NOMO-1 (cell line): ENCODE results near the gene ST3GAL4.

Source experiments
- DNase-seq, 2 experiments: peaks; one replicate each; lab custom pipeline; 2025; ENCODE audit not compliant: unreplicated experiment in 2 of 2; lab: John Stamatoyannopoulos, UW

ST3GAL4 gene

GRCh38 chr11:126440276-126440675 is 84.8 kb downstream of the ST3GAL4 start:
- no peak for DNase-seq

GRCh38 chr11:126440792-126441514 is 85.5 kb downstream of the ST3GAL4 start:
- DNase-seq = peak; percentile 52 to 64

- no peak for DNase-seq
Measured at GRCh38 chr11:126443120-126443519, 87.6 kb downstream of the ST3GAL4 start.

DNA sequence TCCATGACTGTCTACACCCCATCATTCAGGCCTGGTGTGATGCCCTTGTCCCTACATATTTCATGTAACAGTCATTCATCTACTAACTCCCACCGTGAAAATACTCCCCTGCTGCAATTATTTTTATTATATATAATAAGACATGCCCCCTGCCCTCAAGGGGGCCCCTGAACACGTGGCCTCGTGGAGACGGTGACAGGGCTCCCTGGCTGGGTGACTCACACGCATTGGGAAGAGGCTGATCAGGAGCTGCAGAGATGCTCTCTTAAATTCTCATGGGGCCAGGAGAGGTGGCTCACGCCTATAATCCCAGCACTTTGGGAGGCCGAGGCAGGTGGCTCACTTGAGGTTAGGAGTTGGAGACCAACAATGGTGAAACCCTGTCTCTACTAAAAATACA is 88.6 kb downstream of the ST3GAL4 start:
- no peak for DNase-seq

- DNase-seq = no peak
Measured at GRCh38 chr11:126446581-126446980, 91.1 kb downstream of the ST3GAL4 start.

- DNase-seq = no peak
Measured at GRCh38 chr11:126450198-126450597, 94.7 kb downstream of the ST3GAL4 start.

DNA sequence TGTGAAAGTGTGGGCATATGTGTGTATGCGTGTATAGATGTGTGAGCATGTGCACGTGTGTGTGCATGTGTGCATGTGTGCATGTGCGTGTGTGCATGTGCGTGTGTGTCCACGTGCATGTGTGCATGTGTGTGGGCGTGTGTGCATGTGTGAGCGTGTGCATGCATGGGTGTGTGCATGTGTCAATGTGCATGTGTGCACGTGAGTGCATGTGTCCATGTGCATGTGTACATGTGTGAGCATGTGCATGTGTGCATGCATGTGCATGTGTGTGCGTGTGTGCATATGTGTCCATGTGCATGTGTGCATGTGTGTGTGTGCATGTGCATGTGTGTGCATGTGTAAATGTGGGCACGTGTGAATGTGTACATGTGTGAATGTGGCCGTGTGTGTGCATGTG is 95.3 kb downstream of the ST3GAL4 start:
- no peak for DNase-seq

DNA sequence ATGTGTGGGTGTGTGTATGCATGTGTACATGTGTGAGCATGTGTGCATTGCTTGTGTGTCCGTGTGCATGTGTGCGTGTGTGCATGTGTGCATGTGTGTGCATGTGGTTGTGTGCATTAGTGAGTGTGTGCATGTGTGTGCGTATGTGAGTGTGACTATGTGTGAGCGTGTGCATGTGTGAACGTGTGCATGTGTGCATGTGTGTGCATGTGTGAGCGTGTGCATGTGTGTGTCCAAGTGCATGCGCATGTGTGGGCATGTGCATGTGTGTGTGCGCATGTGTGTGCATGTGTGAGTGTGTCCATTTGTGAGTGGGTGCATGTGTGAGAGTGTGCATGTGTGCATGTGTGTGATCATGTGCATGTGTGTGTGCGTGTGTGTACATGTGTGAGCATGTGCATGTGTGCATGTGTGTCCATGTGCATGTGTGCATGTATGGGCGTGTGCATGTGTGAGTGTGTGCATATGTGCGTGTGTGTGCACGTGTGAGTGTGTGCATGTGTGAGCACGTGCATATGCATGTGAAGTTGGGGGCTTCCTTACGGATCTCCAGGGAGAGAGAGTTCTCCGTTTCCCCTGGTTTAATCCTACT is 95.8 kb downstream of the ST3GAL4 start:
- DNase-seq = no peak

DNA sequence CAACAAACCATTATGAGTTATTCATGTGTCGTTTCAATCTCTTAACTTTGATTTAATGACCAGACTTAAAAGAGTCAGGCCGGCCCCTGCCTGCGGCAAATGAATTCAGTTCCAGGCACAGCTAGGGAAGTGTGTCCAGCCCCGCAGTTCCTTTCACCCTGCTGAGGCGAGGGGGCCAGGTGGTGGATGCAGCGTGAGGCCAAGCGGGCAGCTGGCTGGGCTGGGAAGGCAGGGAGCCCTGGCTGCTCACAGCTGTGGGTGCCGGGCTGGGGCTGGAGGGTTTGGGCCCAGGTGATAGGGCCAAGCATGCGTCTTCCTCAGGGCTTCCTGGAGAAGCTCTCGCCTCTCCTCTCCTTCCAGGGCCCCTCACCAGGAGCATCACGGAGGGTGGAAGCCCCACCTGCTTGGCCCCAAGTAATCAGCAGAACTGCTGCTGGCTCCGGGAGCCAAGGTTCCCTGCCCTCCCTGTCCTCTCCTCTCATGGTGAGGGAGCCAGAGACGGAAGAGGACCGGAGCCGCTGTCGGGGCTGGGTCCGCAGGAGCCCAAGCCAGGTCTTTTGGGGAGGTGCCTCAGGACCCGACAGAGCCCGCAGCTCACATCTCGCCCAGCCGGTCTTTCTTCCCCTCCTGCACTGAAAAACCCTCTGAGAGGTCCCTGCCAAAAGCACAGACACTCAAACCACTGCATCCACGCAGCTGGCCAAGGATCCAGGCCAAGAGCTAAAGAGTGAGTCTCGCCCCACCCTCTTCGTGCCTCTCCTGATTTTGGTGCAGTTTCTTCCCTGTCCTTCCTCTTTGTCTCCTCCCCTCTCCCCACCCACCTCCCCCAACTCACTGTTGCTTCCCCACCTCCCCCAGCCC is 97.0 kb downstream of the ST3GAL4 start:
- no peak for DNase-seq

- DNase-seq = no peak
Measured at GRCh38 chr11:126456089-126456488, 100.6 kb downstream of the ST3GAL4 start.

- DNase-seq = peak; percentile 24 to 58
Measured at GRCh38 chr11:126456783-126457542, 101.5 kb downstream of the ST3GAL4 start.

DNA sequence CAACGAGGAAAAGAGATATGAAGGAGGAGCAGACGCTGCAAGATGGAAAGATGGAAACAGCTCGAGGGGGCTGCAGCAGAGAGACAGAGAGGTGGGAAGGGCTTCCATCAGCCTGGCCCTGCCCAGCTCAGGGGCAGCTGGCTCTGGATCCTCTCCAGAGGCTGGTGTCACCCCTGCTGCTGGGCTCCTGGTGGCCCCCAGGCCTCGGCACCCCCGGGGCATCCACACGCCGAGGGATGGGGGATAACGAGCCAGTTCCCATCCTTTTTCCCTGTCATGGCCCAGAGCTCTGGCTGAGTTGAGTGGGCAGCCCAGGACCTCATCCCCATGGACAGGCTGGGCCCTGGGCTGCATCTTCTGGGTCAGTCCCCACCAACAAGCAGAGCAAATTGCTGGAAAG is 102.3 kb downstream of the ST3GAL4 start:
- DNase-seq = no peak

DNA sequence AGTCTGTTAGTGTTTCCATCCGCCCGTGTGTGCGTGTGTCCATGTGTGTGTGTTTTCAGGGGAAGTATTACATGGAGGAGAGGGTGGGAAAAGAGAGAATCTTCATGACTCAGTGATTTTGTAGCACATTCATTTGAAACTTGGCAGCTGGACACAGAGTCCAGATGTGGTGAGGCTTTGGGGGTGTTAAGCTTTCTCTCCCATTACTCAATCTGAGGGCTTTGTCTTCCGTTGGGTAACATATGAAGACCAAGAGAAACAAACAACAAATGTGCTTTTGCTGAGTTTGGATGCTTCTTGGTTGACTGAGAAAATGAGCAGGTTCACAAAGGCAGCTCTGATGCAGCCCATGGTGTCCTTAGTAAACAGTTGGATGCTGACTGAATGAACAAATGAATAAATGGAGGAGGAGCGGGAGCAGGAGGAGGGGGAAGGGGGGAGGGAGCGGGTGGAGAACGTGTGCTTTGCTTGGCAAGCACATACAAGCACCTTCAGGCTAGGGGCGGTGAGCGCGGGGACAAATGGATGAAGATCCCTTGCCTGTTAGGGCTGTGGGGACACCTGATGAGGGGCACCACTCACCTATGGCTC is 104.3 kb downstream of the ST3GAL4 start:
- no peak for DNase-seq

DNA sequence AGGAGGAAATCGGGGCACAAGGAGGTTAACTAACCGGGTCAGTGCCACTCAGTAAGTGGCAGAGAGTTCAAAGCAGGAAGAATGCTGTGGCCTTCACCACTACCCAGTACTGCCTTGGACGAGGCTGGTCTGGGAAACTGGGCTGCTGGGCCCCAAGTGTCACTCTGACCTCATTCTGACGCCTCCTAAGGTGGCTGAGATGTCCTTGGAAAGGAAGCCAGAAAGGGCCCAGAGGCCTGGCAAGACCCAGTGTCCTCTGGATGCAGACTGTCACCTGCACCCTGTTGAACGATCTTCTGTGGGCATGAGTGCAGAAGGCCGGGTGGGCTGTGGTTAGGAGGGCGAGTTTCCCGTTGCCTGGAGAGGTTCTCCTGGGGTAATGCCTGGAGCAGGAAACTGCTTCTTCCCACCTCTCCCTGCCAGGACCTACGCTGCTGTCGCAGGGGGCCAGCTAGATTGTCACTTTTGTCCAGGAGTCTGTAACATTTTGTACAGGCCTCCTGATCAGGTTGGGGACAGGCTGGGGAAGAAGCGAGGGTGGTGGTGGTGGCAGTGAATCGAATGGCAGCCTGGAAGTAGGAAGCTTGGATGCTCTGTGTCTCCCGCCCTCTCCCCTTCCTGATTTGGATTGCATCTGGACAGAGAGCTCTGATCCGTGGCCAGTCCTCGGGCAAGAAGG is 105.1 kb downstream of the ST3GAL4 start:
- DNase-seq = no peak

DNA sequence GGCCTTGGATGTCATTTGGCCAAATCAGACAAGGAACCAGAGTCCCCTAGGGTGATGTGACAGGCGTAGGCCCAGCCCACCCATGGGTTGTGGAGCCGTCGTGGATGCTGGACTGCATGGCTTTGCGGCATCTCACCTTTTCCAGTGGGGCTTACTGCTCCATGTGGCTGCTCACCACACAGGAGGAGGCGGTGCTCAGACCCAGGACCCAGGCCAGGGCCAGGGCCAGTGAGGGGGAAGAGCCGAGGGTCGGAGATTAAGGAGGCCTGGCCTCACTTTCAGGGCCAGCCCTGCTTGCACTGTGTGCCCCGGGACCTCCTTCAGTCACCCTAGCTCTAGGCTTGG is 105.6 kb downstream of the ST3GAL4 start:
- DNase-seq = no peak

- DNase-seq = no peak
Measured at GRCh38 chr11:126461996-126462395, 106.5 kb downstream of the ST3GAL4 start.

- DNase-seq = no peak
Measured at GRCh38 chr11:126462422-126462821, 106.9 kb downstream of the ST3GAL4 start.
